HEK293 (cell line): ENCODE data around the gene TLCD4.

ENCODE experiments used
- CTCF ChIP-seq: fragments of 450-650 bp; formaldehyde crosslinking; IDR thresholded peaks from 2 replicates; pipeline ENCODE4 v1.5.1; 2016; ENCODE audit warnings: missing biosample characterization, missing genetic modification characterization
- PBX3 ChIP-seq: sonication (generic); formaldehyde crosslinking; IDR thresholded peaks from 2 replicates; pipeline ENCODE4 v1.8.1; 2022; ENCODE audit warnings: mild to moderate bottlenecking, moderate library complexity, missing genetic modification reagents
- WT1 ChIP-seq: fragments of 450-650 bp; formaldehyde crosslinking; IDR thresholded peaks from 2 replicates; pipeline ENCODE4 v1.5.1; 2016; ENCODE audit warnings: missing biosample characterization, missing genetic modification characterization
- YY1 ChIP-seq: fragments of 450-650 bp; formaldehyde crosslinking; IDR thresholded peaks from 2 replicates; pipeline ENCODE4 v1.5.1; 2018; ENCODE audit warnings: missing biosample characterization, missing genetic modification characterization
- ZBTB7A ChIP-seq: fragments of 450-650 bp; formaldehyde crosslinking; IDR thresholded peaks from 2 replicates; pipeline ENCODE4 v1.5.1; 2016; ENCODE audit warnings: low read depth, missing biosample characterization, missing genetic modification characterization
- ZNF114 ChIP-seq: fragments of 450-650 bp; formaldehyde crosslinking; IDR thresholded peaks from 2 replicates; pipeline ENCODE4 v1.5.0; 2017; ENCODE audit warnings: missing biosample characterization, missing genetic modification characterization
- ZNF174 ChIP-seq: fragments of 450-650 bp; formaldehyde crosslinking; IDR thresholded peaks from 2 replicates; pipeline ENCODE4 v1.5.0; 2017; ENCODE audit warnings: missing biosample characterization, mild to moderate bottlenecking, missing genetic modification characterization
- ZNF350 ChIP-seq: fragments of 450-650 bp; formaldehyde crosslinking; IDR thresholded peaks from 2 replicates; pipeline ENCODE4 v1.5.0; 2017; ENCODE audit warnings: missing biosample characterization, mild to moderate bottlenecking, missing genetic modification characterization
- ZNF747 ChIP-seq: fragments of 450-650 bp; formaldehyde crosslinking; IDR thresholded peaks from 2 replicates; pipeline ENCODE4 v1.5.1; 2016; ENCODE audit warnings: missing biosample characterization, missing genetic modification characterization

- TF ChIP-seq CTCF (tag by site-specific recombination) (no peak), YY1 (no peak), WT1 (tag by site-specific recombination) (no peak), PBX3 (CRISPR knock-in tag) (no peak), ZNF174 (tag by site-specific recombination) (no peak), ZNF350 (tag by site-specific recombination) (no peak), ZNF114 (no peak), ZNF747 (no peak), ZBTB7A (tag by site-specific recombination) (no peak)
Observed at GRCh38 chr1:95124342-95124741, 7.2 kb downstream of the TLCD4 start.
